Activated T-helper 1 cell treated with anti-CD3 and anti-CD28 coated beads, Interleukin-12 subunit alpha, Interleukin-12 subunit beta, Interleukin-2, Interleukin-4 antibody, amounts not matched to agents 30 ng/mL and 10 ng/mL and 1 ng/mL, durations not matched to agents 14 hours and 24 hours and 36 hours (primary cell): ENCODE results near the gene HHEX. TPM values are rescaled to one million over a fixed set of nuclear protein-coding genes. Genes with fewer than 3 reads are reported as not detected.

Source experiments
- DNase-seq: peaks from one replicate; pipeline ENCODE4 v3.0.0; 2021; ENCODE audit warnings: low spot score
- H3K27ac Mint-ChIP-seq: one replicate; pipeline ENCODE4 v1.8.0; 2021; ENCODE audit warnings: mild to moderate bottlenecking, mixed read lengths
- H3K27me3 Mint-ChIP-seq: one replicate; pipeline ENCODE4 v1.8.0; 2022; ENCODE audit warnings: mild to moderate bottlenecking, moderate library complexity, mixed read lengths; ENCODE audit not compliant: insufficient read depth
- H3K36me3 Mint-ChIP-seq: one replicate; pipeline ENCODE4 v1.8.0; 2021; ENCODE audit warnings: low read depth, mixed read lengths
- H3K4me1 Mint-ChIP-seq: one replicate; pipeline ENCODE4 v1.8.0; 2021; ENCODE audit warnings: low read depth, mixed read lengths
- H3K4me3 Mint-ChIP-seq: one replicate; pipeline ENCODE4 v1.8.0; 2021; ENCODE audit warnings: mild to moderate bottlenecking, moderate library complexity, mixed read lengths
- H3K9me3 Mint-ChIP-seq: one replicate; pipeline ENCODE4 v1.8.0; 2021; ENCODE audit warnings: mixed read lengths
- intact Hi-C: fragments of 100-400 bp; cut with micrococcal nuclease; formaldehyde crosslinking; loops from one replicate; pipeline ENCODE4 v1.15.1; 2024
- total RNA-seq: library from RNA; stranded (reverse); gene quantifications from 2 replicates; pipeline ENCODE4 v1.2.3, GENCODE V29; 2022

HHEX gene
- total RNA-seq, 1 donor from 2014 or later: 0.16 TPM

DNA sequence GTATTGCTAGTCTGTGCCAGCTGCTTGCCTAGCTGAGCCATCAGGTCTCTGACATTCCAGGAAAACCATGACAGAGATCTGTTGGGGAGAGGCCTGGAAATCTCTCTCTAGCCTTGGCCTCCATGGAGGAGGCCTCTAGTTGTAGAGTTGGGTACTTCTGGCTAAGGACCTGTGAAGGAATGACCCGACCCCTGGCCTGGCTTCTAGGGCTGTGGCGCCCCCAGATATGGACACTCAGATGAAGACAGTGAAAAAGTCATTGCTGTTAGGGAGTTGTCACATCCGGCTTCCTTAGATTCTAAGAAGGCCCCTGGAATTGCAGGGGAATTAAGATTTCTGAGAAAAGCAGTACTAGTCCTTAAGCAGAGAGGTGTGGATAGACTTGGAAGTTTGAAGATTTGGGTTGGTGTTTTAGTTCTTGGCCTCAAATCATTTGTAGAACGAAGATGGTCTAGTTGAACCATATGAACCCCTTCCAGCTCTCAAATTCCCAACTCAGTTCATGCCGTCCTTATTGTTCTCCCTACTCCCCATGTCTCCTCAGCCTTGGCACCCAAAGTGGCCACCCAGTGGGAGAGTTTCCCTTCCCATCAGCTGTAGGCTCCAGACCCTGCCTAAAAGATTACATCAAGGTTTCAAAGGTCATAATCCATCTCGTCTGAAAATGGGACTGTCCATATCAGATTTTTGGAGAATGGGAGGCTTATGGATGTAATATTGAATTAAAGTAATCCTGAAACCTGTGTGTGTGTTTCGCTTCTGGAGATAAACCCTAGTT lies 7.0 kb downstream of the HHEX start:
- no peaks in the 10 kb centered on the region for H3K9me3 Mint-ChIP-seq
- H3K27me3 Mint-ChIP-seq: peaks cover 76% of the 10 kb centered on the region
- H3K36me3 Mint-ChIP-seq: no peaks in the 10 kb centered on the region
- intact Hi-C loops: loop anchor here (10.0 kb wide), 1 partner anchor 188 kb away; no protein-coding TSS in a partner anchor
- no peak for DNase-seq
- H3K4me1 Mint-ChIP-seq: peaks cover 23% of the 10 kb centered on the region
- no peak overlapping the region for H3K4me3 Mint-ChIP-seq
- no peak overlapping the region for H3K27ac Mint-ChIP-seq

- Mint-ChIP-seq H3K27me3 (peaks cover 73% of the 10 kb centered on the region), H3K36me3 (no peaks in the 10 kb centered on the region), H3K4me3 (peak overlapping the region; percentile 42), H3K4me1 (peaks cover 19% of the 10 kb centered on the region), H3K27ac (no peak overlapping the region), H3K9me3 (no peaks in the 10 kb centered on the region)
- DNase-seq: no peak
- intact Hi-C loops: loop anchor here (10.0 kb wide), 1 partner anchor 187 kb away; no protein-coding TSS in a partner anchor
These were observed 8.1 kb downstream of the HHEX start for GRCh38 chr10:92697663-92698511.

DNA sequence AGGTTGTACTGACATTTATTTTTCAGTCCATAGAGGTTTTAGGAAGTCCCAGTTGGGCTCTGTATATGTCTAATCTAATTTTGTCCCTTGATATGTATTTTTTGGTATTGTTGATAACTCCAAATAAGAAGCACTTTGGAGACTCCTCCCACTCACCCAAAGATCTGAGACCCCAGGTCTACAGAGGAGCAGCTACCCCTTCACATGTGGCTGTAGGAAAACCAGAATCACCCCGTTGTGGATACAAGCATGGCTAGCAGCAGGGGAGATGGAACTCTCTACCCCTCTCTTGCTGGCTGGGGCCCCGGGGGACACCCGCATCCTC lies 9.4 kb downstream of the HHEX start:
- no peaks in the 10 kb centered on the region for H3K36me3 Mint-ChIP-seq
- peaks cover 69% of the 10 kb centered on the region for H3K27me3 Mint-ChIP-seq
- H3K4me3 Mint-ChIP-seq: peak overlapping the region; percentile 80
- DNase-seq: no peak
- no peak overlapping the region for H3K27ac Mint-ChIP-seq
- H3K9me3 Mint-ChIP-seq: no peaks in the 10 kb centered on the region
- intact Hi-C loops: loop anchor here (1.0 to 10.0 kb wide), 2 partner anchors 8 to 186 kb away; no protein-coding TSS in a partner anchor
- H3K4me1 Mint-ChIP-seq: peaks cover 19% of the 10 kb centered on the region

DNA sequence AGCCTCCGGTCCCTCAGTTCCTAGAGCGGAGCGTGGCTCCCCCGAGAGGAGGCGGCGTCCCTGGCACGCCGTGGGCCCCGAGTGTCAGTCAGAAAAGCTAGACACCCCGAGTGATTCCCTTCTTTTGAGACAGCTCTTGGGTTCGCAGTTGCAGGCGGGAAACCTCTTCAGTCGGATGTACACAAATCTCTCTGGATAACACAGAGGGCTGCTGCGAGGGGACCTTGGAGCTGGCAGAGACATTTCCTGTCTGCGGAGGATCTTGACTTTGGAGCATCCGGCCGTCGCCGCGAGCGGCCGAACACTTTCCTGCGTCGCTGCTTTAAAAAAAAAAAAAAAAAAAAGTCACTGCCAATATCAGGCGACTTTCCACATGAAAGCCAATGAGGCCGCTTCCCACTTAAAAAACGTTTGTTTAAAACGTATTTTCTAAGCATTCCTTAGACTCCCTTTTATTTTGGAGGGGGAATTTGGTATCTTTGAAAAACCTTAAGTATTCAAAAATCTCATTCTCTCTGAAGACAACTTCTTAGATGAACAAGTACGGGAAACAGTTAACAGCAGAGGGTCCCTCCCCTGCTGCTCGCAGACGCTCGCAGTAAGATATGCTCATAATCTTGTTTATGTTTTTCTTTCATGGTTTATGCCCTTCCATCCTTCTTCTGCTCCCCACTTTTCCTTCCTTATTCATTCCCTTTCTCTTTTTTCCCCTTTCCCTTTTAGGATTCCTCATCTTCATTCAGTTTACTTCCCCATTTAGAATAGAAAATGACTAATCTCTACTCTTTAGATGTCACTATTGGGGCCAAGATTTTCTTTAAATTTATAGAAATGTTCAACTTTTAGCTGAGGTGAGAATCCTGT lies 10.0 kb downstream of the HHEX start:
- H3K27me3 Mint-ChIP-seq: peaks cover 65% of the 10 kb centered on the region
- peaks cover 19% of the 10 kb centered on the region for H3K4me1 Mint-ChIP-seq
- no peaks in the 10 kb centered on the region for H3K9me3 Mint-ChIP-seq
- peak overlapping the region; percentile 80 for H3K4me3 Mint-ChIP-seq
- intact Hi-C loops: loop anchor here (1.0 to 10.0 kb wide), 2 partner anchors 8 to 185 kb away; no protein-coding TSS in a partner anchor
- H3K36me3 Mint-ChIP-seq: no peaks in the 10 kb centered on the region
- H3K27ac Mint-ChIP-seq: no peak overlapping the region
- no peak for DNase-seq

DNA sequence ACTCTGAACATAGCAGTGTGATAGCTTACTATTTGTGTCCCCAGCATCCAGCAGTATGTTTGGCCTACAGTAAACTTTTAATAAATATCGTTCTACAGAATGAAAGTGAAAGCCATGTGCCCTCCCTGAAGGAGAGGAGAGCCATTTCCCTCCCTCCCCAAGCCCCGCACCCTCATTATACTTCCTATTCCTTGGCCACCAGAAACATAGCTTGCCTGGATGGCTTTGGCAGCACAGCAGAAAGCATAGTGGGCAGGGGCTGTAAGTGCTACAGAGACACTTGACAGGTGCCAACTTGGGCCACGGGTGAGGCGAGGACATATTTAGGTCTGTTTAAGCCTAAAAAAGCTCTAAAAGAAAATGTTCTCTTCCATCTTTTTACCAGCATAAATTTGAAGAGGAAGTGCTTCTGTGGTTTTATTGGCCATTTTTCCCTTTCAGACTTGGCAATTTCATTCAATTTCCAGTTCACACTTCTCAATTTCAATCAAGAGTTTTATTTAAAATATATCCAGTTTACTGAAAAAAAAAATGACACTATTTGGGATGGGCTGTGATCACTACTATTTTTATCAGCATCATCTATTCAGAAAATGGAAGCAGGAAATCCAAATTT lies 12.7 kb downstream of the HHEX start:
- Mint-ChIP-seq H3K36me3 (no peaks in the 10 kb centered on the region), H3K4me1 (peaks cover 19% of the 10 kb centered on the region), H3K4me3 (no peak overlapping the region), H3K9me3 (no peaks in the 10 kb centered on the region), H3K27ac (no peak overlapping the region), H3K27me3 (peaks cover 60% of the 10 kb centered on the region)
- DNase-seq: no peak
- intact Hi-C loops: no loop called here

GRCh38 chr10:92712016-92712889 lies 22.5 kb downstream of the HHEX start:
- Mint-ChIP-seq H3K9me3 (no peaks in the 10 kb centered on the region), H3K27ac (no peak overlapping the region), H3K36me3 (no peaks in the 10 kb centered on the region), H3K4me1 (no peaks in the 10 kb centered on the region), H3K27me3 (peaks cover 15% of the 10 kb centered on the region), H3K4me3 (no peak overlapping the region)
- DNase-seq: no peak
- intact Hi-C loops: no loop called here

- DNase-seq: no peak
- Mint-ChIP-seq H3K27me3 (peaks cover 16% of the 10 kb centered on the region), H3K4me3 (no peak overlapping the region), H3K9me3 (no peaks in the 10 kb centered on the region), H3K4me1 (no peaks in the 10 kb centered on the region), H3K36me3 (no peaks in the 10 kb centered on the region), H3K27ac (no peak overlapping the region)
- intact Hi-C loops: no loop called here
These were observed 24.5 kb downstream of the HHEX start for GRCh38 chr10:92714152-92714845.

DNA sequence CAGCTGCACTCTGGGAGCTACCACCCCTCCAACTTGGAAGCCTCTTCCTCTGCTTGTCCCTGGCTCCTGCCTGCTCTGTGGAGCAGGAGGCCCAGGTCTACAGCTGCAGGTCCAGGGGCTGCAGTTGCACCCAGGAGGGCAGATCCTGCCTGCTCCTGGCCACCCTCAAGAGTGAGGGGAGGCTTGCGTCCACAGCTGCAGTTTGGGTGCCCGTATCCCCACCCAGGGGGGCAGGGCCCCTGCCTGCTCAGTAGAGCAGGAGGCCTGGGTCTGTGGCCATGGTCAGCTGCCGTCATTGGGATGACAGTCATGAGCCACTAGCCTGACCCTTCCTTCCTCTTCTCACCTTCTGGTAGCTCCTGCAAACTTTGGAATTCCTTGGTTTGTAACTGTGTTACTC lies 25.1 kb downstream of the HHEX start:
- intact Hi-C loops: no loop called here
- no peaks in the 10 kb centered on the region for H3K9me3 Mint-ChIP-seq

DNA sequence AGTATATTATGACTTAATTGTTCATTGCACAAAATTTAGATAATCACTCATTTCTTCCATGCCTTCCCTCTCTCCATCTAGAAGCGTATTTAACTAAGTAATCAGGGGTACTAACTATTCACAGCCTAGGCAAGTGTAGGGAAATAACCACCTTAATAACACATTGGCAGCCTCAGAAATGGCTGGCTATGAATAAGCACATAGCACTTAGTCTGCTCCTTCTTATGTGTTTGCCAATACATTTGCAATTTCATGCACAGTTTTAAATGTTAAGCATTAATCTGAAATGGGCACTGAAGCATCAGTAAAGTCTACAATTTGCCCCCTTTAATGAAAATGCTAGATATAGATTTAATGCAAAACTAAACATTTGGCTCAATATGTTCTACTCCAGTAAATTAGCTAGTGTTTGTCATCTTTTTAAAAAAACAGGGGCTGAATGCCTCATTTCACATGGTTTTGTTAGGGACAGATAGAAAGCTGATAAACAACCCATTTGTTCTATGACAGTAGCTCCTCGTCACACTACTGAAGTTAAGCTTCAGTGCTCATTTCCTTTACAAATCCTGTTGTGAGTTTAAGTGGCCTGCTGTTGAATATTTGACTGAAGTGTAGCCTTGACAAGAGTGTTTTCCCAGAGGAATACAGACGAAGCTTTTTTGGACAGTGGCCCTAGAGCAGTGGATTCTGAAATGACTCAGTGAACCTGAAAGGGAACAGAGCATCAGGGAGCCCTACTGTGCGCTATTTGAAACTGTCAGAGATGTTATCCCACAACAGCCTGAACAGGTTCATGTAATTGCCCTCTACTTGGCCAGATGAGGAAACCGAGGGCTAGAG lies 30.5 kb downstream of the HHEX start:
- intact Hi-C loops: no loop called here
- H3K9me3 Mint-ChIP-seq: no peaks in the 10 kb centered on the region
- H3K4me3 Mint-ChIP-seq: no peak overlapping the region

More for the DNA sequence above, 25.1 kb downstream of the HHEX start:
- Mint-ChIP-seq H3K27ac (no peak overlapping the region), H3K4me3 (no peak overlapping the region), H3K36me3 (no peaks in the 10 kb centered on the region), H3K27me3 (peaks cover 16% of the 10 kb centered on the region), H3K4me1 (no peaks in the 10 kb centered on the region)
- no peak for DNase-seq

GRCh38 chr10:92720831-92721165 lies 31.0 kb downstream of the HHEX start:
- Mint-ChIP-seq H3K9me3 (no peaks in the 10 kb centered on the region), H3K4me3 (no peak overlapping the region), H3K4me1 (no peaks in the 10 kb centered on the region), H3K27ac (no peak overlapping the region), H3K27me3 (peaks cover 6% of the 10 kb centered on the region), H3K36me3 (no peaks in the 10 kb centered on the region)
- intact Hi-C loops: no loop called here
- DNase-seq: no peak

More for the DNA sequence above, 30.5 kb downstream of the HHEX start:
- H3K27me3 Mint-ChIP-seq: peaks cover 6% of the 10 kb centered on the region
- H3K27ac Mint-ChIP-seq: no peak overlapping the region
- no peaks in the 10 kb centered on the region for H3K36me3 Mint-ChIP-seq
- DNase-seq: no peak
- H3K4me1 Mint-ChIP-seq: no peaks in the 10 kb centered on the region

DNA sequence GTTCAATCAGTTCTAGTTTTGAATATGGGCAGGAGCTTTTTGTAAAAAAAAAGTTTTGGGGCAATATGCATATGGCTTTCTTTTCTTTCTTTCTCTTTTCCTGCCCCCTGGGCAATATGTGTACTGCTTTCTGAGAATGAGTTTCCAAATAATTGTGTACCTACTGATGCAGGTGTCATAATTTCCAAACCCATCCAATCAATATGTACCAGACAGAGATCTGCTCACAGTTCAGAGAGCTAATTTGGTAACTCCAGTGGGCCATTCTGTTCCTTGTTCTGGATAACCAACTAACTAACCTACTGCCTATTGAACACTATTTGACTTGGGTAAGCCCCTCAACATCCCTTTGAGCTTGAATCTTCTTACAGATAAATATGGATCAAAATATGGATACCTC lies 32.6 kb downstream of the HHEX start:
- H3K4me1 Mint-ChIP-seq: no peaks in the 10 kb centered on the region
- DNase-seq: no peak
- no peaks in the 10 kb centered on the region for H3K36me3 Mint-ChIP-seq

More for the DNA sequence above, 32.6 kb downstream of the HHEX start:
- intact Hi-C loops: no loop called here
- peaks cover 12% of the 10 kb centered on the region for H3K27me3 Mint-ChIP-seq
- H3K4me3 Mint-ChIP-seq: no peak overlapping the region
- H3K9me3 Mint-ChIP-seq: no peaks in the 10 kb centered on the region
- no peak overlapping the region for H3K27ac Mint-ChIP-seq
